Fibroblast of skin of left quadriceps (primary cell): ENCODE measurements around the gene BEND6.
A peak's percentile ranks its signal among the peaks of the same experiment; 100 is the strongest.
"Not testable (repeated sequence)": the region's sequence is repeated elsewhere in the genome, so short reads cannot be mapped to it uniquely, and the experiment has no call there.

Experiments used
- DNase-seq, 2 experiments: peaks; one replicate each; pipeline ENCODE4 v3.0.0-alpha.2; 2013; ENCODE audit warnings: low read depth in 2 of 2

Gene BEND6

GRCh38 chr6:56984361-56984760 is 29.5 kb downstream of the BEND6 start:
- DNase-seq: no peak

- DNase-seq: no peak
Measured at GRCh38 chr6:56984884-56985283, 30.0 kb downstream of the BEND6 start.

GRCh38 chr6:56986611-56987010 is 31.7 kb downstream of the BEND6 start:
- DNase-seq: no peak

GRCh38 chr6:56988145-56988544 is 33.2 kb downstream of the BEND6 start:
- DNase-seq: no peak

- DNase-seq: no peak
Measured at GRCh38 chr6:56992036-56992435, 37.1 kb downstream of the BEND6 start.

GRCh38 chr6:56992703-56993102 is 37.8 kb downstream of the BEND6 start:
- DNase-seq: no peak

- no peak for DNase-seq
Measured at GRCh38 chr6:56995347-56995902, 40.5 kb downstream of the BEND6 start.

GRCh38 chr6:56996401-56996800 is 41.5 kb downstream of the BEND6 start:
- DNase-seq: no peak

GRCh38 chr6:56999049-56999448 is 44.1 kb downstream of the BEND6 start:
- DNase-seq: no peak

GRCh38 chr6:56999748-57000147 is 44.8 kb downstream of the BEND6 start:
- DNase-seq: not testable (repeated sequence)

- DNase-seq: no peak
Measured at GRCh38 chr6:57002197-57002596, 47.3 kb downstream of the BEND6 start.

- DNase-seq: no peak
Measured at GRCh38 chr6:57004292-57004691, 49.4 kb downstream of the BEND6 start.

- no peak for DNase-seq
Measured at GRCh38 chr6:57006101-57006500, 51.2 kb downstream of the BEND6 start.

GRCh38 chr6:57008069-57008468 is 53.2 kb downstream of the BEND6 start:
- not testable (repeated sequence) for DNase-seq

- peak; percentile 56 to 57 for DNase-seq
Measured at GRCh38 chr6:57013521-57013926, 58.6 kb downstream of the BEND6 start.

GRCh38 chr6:57017069-57017468 is 62.2 kb downstream of the BEND6 start:
- no peak for DNase-seq

- no peak for DNase-seq
Measured at GRCh38 chr6:57017841-57018240, 62.9 kb downstream of the BEND6 start.

- DNase-seq: no peak
Measured at GRCh38 chr6:57019434-57019833, 64.5 kb downstream of the BEND6 start.

- peak; percentile 26 to 38 for DNase-seq
Measured at GRCh38 chr6:57021086-57021720, 66.3 kb downstream of the BEND6 start.

- no peak for DNase-seq
Measured at GRCh38 chr6:57024321-57024720, 69.4 kb downstream of the BEND6 start.

GRCh38 chr6:57024775-57025174 is 69.9 kb downstream of the BEND6 start:
- DNase-seq: no peak

GRCh38 chr6:57026001-57026400 is 71.1 kb downstream of the BEND6 start:
- no peak for DNase-seq

- DNase-seq: no peak
Measured at GRCh38 chr6:57027301-57027700, 72.4 kb downstream of the BEND6 start.

- no peak for DNase-seq
Measured at GRCh38 chr6:57029213-57029612, 74.3 kb downstream of the BEND6 start.
